Measurements from ENCODE around the gene MYL7. TPM values are rescaled to one million over a fixed set of nuclear protein-coding genes. Genes with fewer than 3 reads are reported as not detected.

MYL7 gene
- 7.6 TPM for total RNA-seq (ENCODE audit: unreplicated experiment)
- long read RNA-seq, partial matches to known transcripts = 0 of 1 reads
- long read RNA-seq, other reads (novel, unspliced or antisense) = 1 of 1 reads

- no peak within 1 kb of the TSS for H3K4me3 Mint-ChIP-seq (ENCODE audit: unreplicated experiment)
- peaks cover 4% of the 10 kb centered on the region for H3K27me3 Mint-ChIP-seq (ENCODE audit: unreplicated experiment)
- peak; percentile 6 for DNase-seq
- peaks cover 12% of the 10 kb centered on the region for H3K9me3 Mint-ChIP-seq (ENCODE audit: unreplicated experiment)
- no peak within 1 kb of the TSS for H3K27ac Mint-ChIP-seq (ENCODE audit: unreplicated experiment)
- peaks cover 22% of the 10 kb centered on the region for H3K4me1 Mint-ChIP-seq (ENCODE audit: low read depth, unreplicated experiment)
- H3K36me3 Mint-ChIP-seq (ENCODE audit: unreplicated experiment) = peaks cover 3% of the 10 kb centered on the region
- TF ChIP-seq, protein P1, sequence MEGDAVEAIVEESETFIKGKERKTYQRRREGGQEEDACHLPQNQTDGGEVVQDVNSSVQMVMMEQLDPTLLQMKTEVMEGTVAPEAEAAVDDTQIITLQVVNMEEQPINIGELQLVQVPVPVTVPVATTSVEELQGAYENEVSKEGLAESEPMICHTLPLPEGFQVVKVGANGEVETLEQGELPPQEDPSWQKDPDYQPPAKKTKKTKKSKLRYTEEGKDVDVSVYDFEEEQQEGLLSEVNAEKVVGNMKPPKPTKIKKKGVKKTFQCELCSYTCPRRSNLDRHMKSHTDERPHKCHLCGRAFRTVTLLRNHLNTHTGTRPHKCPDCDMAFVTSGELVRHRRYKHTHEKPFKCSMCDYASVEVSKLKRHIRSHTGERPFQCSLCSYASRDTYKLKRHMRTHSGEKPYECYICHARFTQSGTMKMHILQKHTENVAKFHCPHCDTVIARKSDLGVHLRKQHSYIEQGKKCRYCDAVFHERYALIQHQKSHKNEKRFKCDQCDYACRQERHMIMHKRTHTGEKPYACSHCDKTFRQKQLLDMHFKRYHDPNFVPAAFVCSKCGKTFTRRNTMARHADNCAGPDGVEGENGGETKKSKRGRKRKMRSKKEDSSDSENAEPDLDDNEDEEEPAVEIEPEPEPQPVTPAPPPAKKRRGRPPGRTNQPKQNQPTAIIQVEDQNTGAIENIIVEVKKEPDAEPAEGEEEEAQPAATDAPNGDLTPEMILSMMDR (IDR thresholded peaks at IDR 0.05; ENCODE audit: partially characterized antibody, unreplicated experiment) = no peak
Measured at GRCh38 chr7:44141221-44141850, at the start of gene MYL7. MYL7 (minus strand) TSS chr7:44141332; CDS start chr7:44141305, 27 bp downstream.

- TF ChIP-seq, protein P1 (IDR thresholded peaks at IDR 0.05; ENCODE audit: partially characterized antibody, unreplicated experiment) = no peak
- DNase-seq = no peak
- H3K4me1 Mint-ChIP-seq (ENCODE audit: low read depth, unreplicated experiment) = peaks cover 1% of the 10 kb centered on the region
- no peak overlapping the region for H3K4me3 Mint-ChIP-seq (ENCODE audit: unreplicated experiment)
- H3K9me3 Mint-ChIP-seq (ENCODE audit: unreplicated experiment) = peaks cover 3% of the 10 kb centered on the region
- H3K27ac Mint-ChIP-seq (ENCODE audit: unreplicated experiment) = no peak overlapping the region
- H3K36me3 Mint-ChIP-seq (ENCODE audit: unreplicated experiment) = no peaks in the 10 kb centered on the region
- H3K27me3 Mint-ChIP-seq (ENCODE audit: unreplicated experiment) = no peaks in the 10 kb centered on the region
Measured at GRCh38 chr7:44189993-44190872, 49.1 kb upstream of the MYL7 start.

DNA sequence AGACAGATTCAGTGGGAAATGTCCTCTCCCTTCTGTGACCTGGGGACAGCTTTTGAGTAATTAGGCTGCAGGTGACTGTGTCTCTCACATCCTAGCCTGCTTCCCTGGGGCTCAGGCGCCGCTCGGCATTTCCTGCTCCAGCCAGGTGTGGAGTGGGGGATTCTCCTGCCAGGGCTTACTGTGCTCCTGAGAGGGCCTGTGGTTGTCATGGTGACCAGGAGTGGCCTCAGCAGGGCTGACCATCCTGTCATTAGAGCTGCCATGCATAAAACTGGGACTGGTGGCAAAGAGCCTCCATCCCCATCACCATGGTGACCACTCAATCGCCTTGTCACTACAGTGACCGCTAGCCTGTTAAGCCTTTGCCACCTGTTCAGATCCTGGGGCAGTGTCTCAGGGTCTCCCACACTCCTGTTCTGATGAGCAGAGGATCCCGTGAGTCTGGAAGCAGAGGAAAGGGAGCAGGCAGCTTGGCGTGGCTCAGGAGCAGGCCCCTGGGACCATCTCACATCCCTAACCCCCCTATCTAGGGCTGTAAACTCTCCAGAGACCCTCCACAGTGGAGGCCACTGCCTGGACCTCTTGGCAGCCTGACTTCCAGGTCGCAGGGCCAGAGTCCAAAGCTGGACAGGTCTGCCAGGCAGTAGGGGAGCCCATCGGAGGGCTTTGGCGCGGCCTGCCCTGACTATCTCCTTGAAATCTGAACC, 48.3 kb upstream of the MYL7 start, which contains the start of gene GCK:
TSS of gene GCK (minus strand) at position 154 of the 707 bp plus-strand sequence. CDS start 486 bp downstream, outside the sequence.
- TF ChIP-seq, protein P1 (IDR thresholded peaks at IDR 0.05; ENCODE audit: partially characterized antibody, unreplicated experiment) = no peak
- peak; percentile 24 for DNase-seq
- no peak within 1 kb of the TSS for H3K4me3 Mint-ChIP-seq (ENCODE audit: unreplicated experiment)

DNA sequence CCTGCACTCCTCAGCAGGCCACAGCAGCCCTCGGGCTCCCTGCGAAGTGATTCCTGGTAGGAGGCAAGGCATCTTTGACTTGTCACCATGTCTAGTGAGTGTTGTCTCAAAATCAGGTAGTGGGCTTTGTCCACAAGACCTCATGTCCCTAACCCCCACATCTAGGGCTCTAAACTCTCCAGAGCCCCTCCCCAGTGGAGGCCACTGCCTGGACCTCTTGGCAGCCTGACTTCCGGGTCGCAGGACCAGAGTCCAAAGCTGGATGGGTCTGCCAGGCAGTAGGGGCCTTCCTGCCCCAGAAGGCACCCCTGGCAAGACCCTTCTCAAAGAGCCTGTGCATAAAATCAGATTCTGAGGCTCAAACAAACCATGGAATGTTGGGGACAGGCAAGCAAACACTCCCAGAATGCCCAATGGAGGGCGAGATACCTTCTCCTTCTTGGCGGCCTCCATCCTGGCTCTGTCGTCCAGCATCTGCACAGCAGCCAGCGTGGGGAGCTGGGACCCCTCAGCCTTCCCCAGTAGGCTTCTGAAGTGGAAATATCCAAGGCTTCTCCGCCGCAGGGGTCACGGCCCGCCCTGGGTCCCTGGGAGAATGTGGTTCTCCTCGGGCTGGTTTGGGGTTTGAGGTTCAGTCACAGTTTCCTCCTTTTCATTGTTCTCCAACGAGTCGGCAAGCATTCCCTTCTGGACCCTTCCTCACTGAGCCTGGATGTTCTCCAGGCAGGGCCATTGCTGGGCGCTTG, 47.5 kb upstream of the MYL7 start:
- Mint-ChIP-seq H3K27ac (ENCODE audit: unreplicated experiment) (no peak overlapping the region), H3K36me3 (ENCODE audit: unreplicated experiment) (peaks cover 4% of the 10 kb centered on the region), H3K9me3 (ENCODE audit: unreplicated experiment) (peaks cover 3% of the 10 kb centered on the region), H3K4me1 (ENCODE audit: low read depth, unreplicated experiment) (peaks cover 10% of the 10 kb centered on the region), H3K27me3 (ENCODE audit: unreplicated experiment) (peaks cover 3% of the 10 kb centered on the region), H3K4me3 (ENCODE audit: unreplicated experiment) (no peak overlapping the region)
- TF ChIP-seq, protein P1 (IDR thresholded peaks at IDR 0.05; ENCODE audit: partially characterized antibody, unreplicated experiment) = no peak
- DNase-seq = no peak

More for the DNA sequence above, 48.3 kb upstream of the MYL7 start, which contains the start of gene GCK:
- Mint-ChIP-seq H3K27ac (ENCODE audit: unreplicated experiment) (no peak within 1 kb of the TSS), H3K4me1 (ENCODE audit: low read depth, unreplicated experiment) (peaks cover 8% of the 10 kb centered on the region), H3K27me3 (ENCODE audit: unreplicated experiment) (peaks cover 3% of the 10 kb centered on the region), H3K36me3 (ENCODE audit: unreplicated experiment) (peaks cover 4% of the 10 kb centered on the region), H3K9me3 (ENCODE audit: unreplicated experiment) (peaks cover 3% of the 10 kb centered on the region)

Measured in glutamatergic neuron (in vitro differentiated cells).